K562 (cell line): ENCODE measurements around the gene MBD5. TPM values are rescaled to one million over a fixed set of nuclear protein-coding genes. Genes with fewer than 3 reads are reported as not detected.

Source experiments
- ATAC-seq: fragments of 200-7000 bp; cut with Tn5 transposase; 3 replicates; pipeline ENCODE4 v1.9.1; 2020; ENCODE audit warnings: moderate library complexity
- BruUV-seq: library from RNA; stranded (reverse); fragments of 400-500 nt; replicated peaks from 2 replicates; lab custom pipeline; 2021; lab: Mats Ljungman, UMichigan
- CTCF ChIA-PET: fragments of 300-600 bp; formaldehyde crosslinking; extraction: SDS; loops from one replicate; lab custom pipeline; 2021; ENCODE audit warnings: low intra/inter-chr PET ratio; lab: Yijun Ruan, JAX
- POLR2A ChIA-PET: fragments of 300-600, 350-650 bp; sonication (Branson Sonifier 250); formaldehyde crosslinking; extraction: SDS; loops from one replicate; lab custom pipeline; 2021; ENCODE audit warnings: antibody characterized with exemption, inconsistent platforms; lab: Yijun Ruan, JAX
- DNase-seq, 4 experiments: peaks; one replicate each; pipeline versions ENCODE4 v3.0.0 to v3.0.0-alpha.2; 2011 to 2018; ENCODE audit warnings: low spot score in 3 of 4, mixed read lengths in 3 of 4; ENCODE audit errors: extremely low read depth in 1 of 4
- FAIRE-seq: peaks from 2 replicates; lab custom pipeline; 2011; peaks lifted over from hg19 to GRCh38; lab: Jason Lieb, UNC
- H2AFZ ChIP-seq: 2 replicates; pipeline ENCODE4 v1.6.0; 2011; ENCODE audit warnings: low read depth, low read length, control low read depth, inconsistent platforms
- H3K27ac ChIP-seq: fragments of 200-600 bp; 3 replicates; pipeline ENCODE4 v1.8.0; 2011; ENCODE audit warnings: low read depth, mild to moderate bottlenecking, control low read depth, inconsistent platforms, low read length, moderate library complexity, mixed read lengths; ENCODE audit errors: extremely low read depth
- H3K27me3 ChIP-seq, 2 experiments: fragments of 300-600 bp in 1 of 2; 2 replicates in 1 of 2; 3 replicates in 1 of 2; pipeline versions ENCODE4 v1.6.0 to v1.8.0; 2011; ENCODE audit warnings: inconsistent platforms in 2 of 2, low read length in 2 of 2, mild to moderate bottlenecking in 1 of 2, mixed read lengths in 1 of 2, moderate library complexity in 1 of 2; ENCODE audit not compliant: control insufficient read depth in 2 of 2, insufficient read depth in 2 of 2
- H3K36me3 ChIP-seq: fragments of 300-600 bp; 3 replicates; pipeline ENCODE4 v1.8.0; 2011; ENCODE audit warnings: mild to moderate bottlenecking, low read length, inconsistent platforms; ENCODE audit not compliant: control insufficient read depth, insufficient read depth
- H3K4me1 ChIP-seq, 2 experiments: fragments of 200-600 bp in 1 of 2; replicated peaks in 1 of 2; 2 replicates in 1 of 2; 3 replicates in 1 of 2; pipeline versions ENCODE4 v1.5.1 to v1.8.0; 2011; ENCODE audit warnings: inconsistent platforms in 2 of 2, low read length in 2 of 2, mild to moderate bottlenecking in 1 of 2, mixed read lengths in 1 of 2, moderate library complexity in 1 of 2; ENCODE audit not compliant: control insufficient read depth in 2 of 2, insufficient read depth in 2 of 2
- H3K4me2 ChIP-seq: 2 replicates; pipeline ENCODE4 v1.6.1; 2011; ENCODE audit warnings: low read length, control low read depth, inconsistent platforms, mixed read lengths; ENCODE audit not compliant: insufficient read depth
- H3K4me3 ChIP-seq: fragments of 200-600 bp; sonication (generic), shearing (Covaris generic); 2 replicates; pipeline ENCODE4 v1.5.1; 2016; ENCODE audit warnings: control low read depth, inconsistent platforms
- H3K79me2 ChIP-seq: fragments of 200-600 bp; 3 replicates; pipeline ENCODE4 v1.8.0; 2011; ENCODE audit warnings: low read length, inconsistent platforms; ENCODE audit not compliant: control insufficient read depth, insufficient read depth
- H3K9ac ChIP-seq, 2 experiments: 2 replicates each; pipeline versions ENCODE4 v1.6.0 to v1.6.1; 2011; ENCODE audit warnings: low read depth in 2 of 2, low read length in 2 of 2, control low read depth in 1 of 2, inconsistent platforms in 1 of 2, mild to moderate bottlenecking in 1 of 2, mixed read lengths in 1 of 2; ENCODE audit not compliant: insufficient read depth in 1 of 2
- H3K9me1 ChIP-seq: one replicate; pipeline ENCODE4 v1.6.0; 2011; ENCODE audit warnings: inconsistent platforms, mild to moderate bottlenecking, low read length, moderate library complexity; ENCODE audit not compliant: control insufficient read depth, insufficient read depth
- H3K9me3 ChIP-seq: replicated peaks from 2 replicates; pipeline ENCODE4 v1.5.1; 2011; ENCODE audit warnings: low read depth, low read length, inconsistent platforms; ENCODE audit not compliant: control insufficient read depth, insufficient read depth
- H4K20me1 ChIP-seq: replicated peaks from 2 replicates; pipeline ENCODE4 v1.6.1; 2011; ENCODE audit warnings: low read length, inconsistent platforms, mixed read lengths; ENCODE audit not compliant: control insufficient read depth, insufficient read depth
- ATF1 ChIP-seq, 2 experiments: fragments of 450-650 bp in 1 of 2; IDR thresholded peaks; 2 replicates each; pipeline ENCODE4 v1.6.1; 2016; ENCODE audit warnings: missing compliant biosample characterization in 1 of 2, missing genetic modification characterization in 1 of 2
- DACH1 ChIP-seq: fragments of 450-650 bp; IDR thresholded peaks from 2 replicates; pipeline ENCODE4 v1.6.1; 2018; ENCODE audit not compliant: partially characterized antibody
- MEIS2 ChIP-seq: fragments of 450-650 bp; IDR thresholded peaks from 2 replicates; pipeline ENCODE4 v1.6.1; 2014; ENCODE audit warnings: mild to moderate bottlenecking; ENCODE audit not compliant: partially characterized antibody
- RFX5 ChIP-seq: IDR thresholded peaks from 2 replicates; pipeline ENCODE4 v1.6.1; 2011; ENCODE audit warnings: low read depth, mild to moderate bottlenecking, improper control_type of control experiment, low read length
- ZKSCAN1 ChIP-seq: fragments of 150-350 bp; IDR thresholded peaks from 2 replicates; pipeline ENCODE4 v1.6.1; 2016; ENCODE audit warnings: low read depth, low read length
- ZNF384 ChIP-seq: IDR thresholded peaks from 2 replicates; pipeline ENCODE4 v1.6.1; 2012; ENCODE audit warnings: low read depth, low read length, improper control_type of control experiment
- WGBS: fragments of 100-300 bp; shearing (Covaris generic); methylation state at CpG from one replicate; pipeline ENCODE4 v1.1.6; 2016; ENCODE audit warnings: low coverage, mixed read lengths; ENCODE audit not compliant: insufficient coverage; ENCODE audit errors: missing lambda C conversion rate; 5-methylcytosine and 5-hydroxymethylcytosine counted together
- in situ Hi-C: fragments of 300-500 bp; cut with MboI; formaldehyde crosslinking; loops from 4 replicates; pipeline ENCODE4 v1.15.0; 2018; ENCODE audit warnings: inconsistent platforms, mixed read lengths
- intact Hi-C: fragments of 100-400 bp; cut with micrococcal nuclease; formaldehyde crosslinking; loops from 2 replicates; pipeline ENCODE4 v1.14.2; 2022
- polyA plus RNA-seq, 8 experiments: library from polyadenylated mRNA; depleted of rRNA in 4 of 8; stranded (reverse) in 5 of 8; unstranded in 3 of 8; fragments of >200 nt; fragmentation: Nextera tagmentation in 2 of 8; fragmentation: Illumina TruSeq in 1 of 8; extraction: Ambion mirVana in 2 of 8; extraction: Trizol in 1 of 8; gene quantifications; 2 replicates each; pipeline versions ENCODE4 v1.2.1 to v1.2.3, GENCODE V29; 2011 to 2014; ENCODE audit warnings: inconsistent platforms in 1 of 8, missing spikeins in 1 of 8
- total RNA-seq, 7 experiments: library from RNA; depleted of rRNA in 6 of 7; stranded (reverse); fragments of >200 nt in 6 of 7; fragmentation: Illumina TruSeq in 2 of 7; extraction: Trizol in 2 of 7; gene quantifications; 2 replicates each; pipeline versions ENCODE4 v1.2.1 to v1.2.3, GENCODE V29; 2011 to 2021; ENCODE audit warnings: low replicate concordance in 1 of 7
- TF ChIP-seq, protein P1 (sequence below): fragments of 450-650 bp; IDR thresholded peaks from 2 replicates; pipeline ENCODE4 v1.6.1; 2016
- TF ChIP-seq, protein P2 (sequence below): fragments of 450-650 bp; formaldehyde crosslinking; IDR thresholded peaks from 2 replicates; pipeline ENCODE4 v1.4.0; 2022; ENCODE audit warnings: missing genetic modification characterization
- TF ChIP-seq, protein P3 (sequence below), 2 experiments: IDR thresholded peaks in 1 of 2; conservative IDR thresholded peaks in 1 of 2; 2 replicates each; pipeline ENCODE4 v1.6.1; 2016; ENCODE audit warnings: low read depth in 2 of 2, mild to moderate bottlenecking in 1 of 2, missing compliant biosample characterization in 1 of 2, missing genetic modification characterization in 1 of 2, moderate library complexity in 1 of 2

Gene MBD5
- total and polyA plus RNA-seq, 9 of the 15 experiments (the other 6 are each of a cell fraction or from before 2014, with no cell fraction given): 3.4 to 14.5 (median 9.0) TPM

DNA sequence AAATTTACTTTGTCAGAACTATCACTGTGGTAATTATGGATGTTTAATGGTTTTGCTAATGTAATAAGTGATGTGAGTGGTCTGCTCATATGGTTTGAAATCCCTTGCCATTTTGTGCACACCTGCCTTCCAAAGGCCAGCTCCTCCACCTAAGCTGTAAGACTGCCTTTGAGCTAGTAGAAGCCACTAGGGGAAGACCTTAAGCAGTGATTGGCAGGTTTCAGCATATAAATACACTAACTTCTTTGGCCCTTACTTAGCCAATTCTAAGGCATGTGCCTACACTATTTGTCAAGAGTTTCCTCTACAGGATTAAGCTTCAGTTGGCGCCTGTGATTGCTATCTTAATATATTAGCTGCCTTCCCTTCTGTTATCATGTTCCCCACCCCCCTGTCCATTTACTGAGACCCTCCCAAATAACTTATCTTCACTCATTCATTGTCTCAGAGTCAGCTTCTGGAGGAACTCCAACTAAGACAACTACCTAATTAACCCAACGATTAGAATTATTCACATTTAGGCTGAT, 141.1 kb downstream of the MBD5 start:
- ATAC-seq (peak; percentile 72), DNase-seq (peak in 2 of 4 experiments; percentile 5 to 9), FAIRE-seq (peak; percentile 71)
- H3K9me1 ChIP-seq: no peaks in the 10 kb centered on the region
- BruUV-seq: no TSS peak
- no peak overlapping the region for H3K27ac ChIP-seq
- no peaks in the 10 kb centered on the region for H3K27me3 ChIP-seq
- in situ Hi-C loops: no loop called here
- H2AFZ ChIP-seq: no peak overlapping the region
- TF ChIP-seq DACH1: peak; percentile 11
- no peak for TF ChIP-seq ZKSCAN1
- TF ChIP-seq, protein P1, sequence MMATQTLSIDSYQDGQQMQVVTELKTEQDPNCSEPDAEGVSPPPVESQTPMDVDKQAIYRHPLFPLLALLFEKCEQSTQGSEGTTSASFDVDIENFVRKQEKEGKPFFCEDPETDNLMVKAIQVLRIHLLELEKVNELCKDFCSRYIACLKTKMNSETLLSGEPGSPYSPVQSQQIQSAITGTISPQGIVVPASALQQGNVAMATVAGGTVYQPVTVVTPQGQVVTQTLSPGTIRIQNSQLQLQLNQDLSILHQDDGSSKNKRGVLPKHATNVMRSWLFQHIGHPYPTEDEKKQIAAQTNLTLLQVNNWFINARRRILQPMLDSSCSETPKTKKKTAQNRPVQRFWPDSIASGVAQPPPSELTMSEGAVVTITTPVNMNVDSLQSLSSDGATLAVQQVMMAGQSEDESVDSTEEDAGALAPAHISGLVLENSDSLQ: peak; percentile 69
- TF ChIP-seq ZNF384: no peak
- TF ChIP-seq RFX5: no peak
- TF ChIP-seq ATF1 (CRISPR knock-in tag; IDR thresholded peaks at IDR 0.05): no peak
- TF ChIP-seq ATF1 (tag; IDR thresholded peaks at IDR 0.05): no peak
- TF ChIP-seq MEIS2: peak; percentile 15
- TF ChIP-seq, protein P2, sequence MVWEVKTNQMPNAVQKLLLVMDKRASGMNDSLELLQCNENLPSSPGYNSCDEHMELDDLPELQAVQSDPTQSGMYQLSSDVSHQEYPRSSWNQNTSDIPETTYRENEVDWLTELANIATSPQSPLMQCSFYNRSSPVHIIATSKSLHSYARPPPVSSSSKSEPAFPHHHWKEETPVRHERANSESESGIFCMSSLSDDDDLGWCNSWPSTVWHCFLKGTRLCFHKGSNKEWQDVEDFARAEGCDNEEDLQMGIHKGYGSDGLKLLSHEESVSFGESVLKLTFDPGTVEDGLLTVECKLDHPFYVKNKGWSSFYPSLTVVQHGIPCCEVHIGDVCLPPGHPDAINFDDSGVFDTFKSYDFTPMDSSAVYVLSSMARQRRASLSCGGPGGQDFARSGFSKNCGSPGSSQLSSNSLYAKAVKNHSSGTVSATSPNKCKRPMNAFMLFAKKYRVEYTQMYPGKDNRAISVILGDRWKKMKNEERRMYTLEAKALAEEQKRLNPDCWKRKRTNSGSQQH (CRISPR knock-in tag): no peak
- TF ChIP-seq, protein P3, sequence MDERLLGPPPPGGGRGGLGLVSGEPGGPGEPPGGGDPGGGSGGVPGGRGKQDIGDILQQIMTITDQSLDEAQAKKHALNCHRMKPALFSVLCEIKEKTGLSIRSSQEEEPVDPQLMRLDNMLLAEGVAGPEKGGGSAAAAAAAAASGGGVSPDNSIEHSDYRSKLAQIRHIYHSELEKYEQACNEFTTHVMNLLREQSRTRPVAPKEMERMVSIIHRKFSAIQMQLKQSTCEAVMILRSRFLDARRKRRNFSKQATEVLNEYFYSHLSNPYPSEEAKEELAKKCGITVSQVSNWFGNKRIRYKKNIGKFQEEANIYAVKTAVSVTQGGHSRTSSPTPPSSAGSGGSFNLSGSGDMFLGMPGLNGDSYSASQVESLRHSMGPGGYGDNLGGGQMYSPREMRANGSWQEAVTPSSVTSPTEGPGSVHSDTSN (CRISPR knock-in tag; IDR thresholded peaks at IDR 0.05; ENCODE audit: low read depth): no peak
- TF ChIP-seq, protein P3 (tag; conservative IDR thresholded peaks at IDR 0.05; ENCODE audit: low read depth): peak; percentile 14; the same call in 1 of the 2 replicates
- no peaks in the 10 kb centered on the region for H3K9me3 ChIP-seq
- H3K79me2 ChIP-seq: no peaks in the 10 kb centered on the region
- ChIA-PET CTCF (no interaction called here), POLR2A (interaction anchor here (0.6 kb wide), 1 partner anchor 225 kb away, joined by 3 read pairs; no protein-coding TSS in a partner anchor)
- H3K4me2 ChIP-seq: no peak overlapping the region
- no peak overlapping the region for H3K9ac ChIP-seq
- intact Hi-C loops: no loop called here
- H3K4me1 ChIP-seq: peaks cover 0 to 2% of the 10 kb centered on the region in 2 experiments; a peak in 1 of 5 replicates
- no peak overlapping the region for H3K4me3 ChIP-seq
- 6% methylated on average over 2 of the region's 2 CpGs for WGBS
- H4K20me1 ChIP-seq: no peaks in the 10 kb centered on the region
- H3K36me3 ChIP-seq: no peaks in the 10 kb centered on the region
